HCT116 (cell line): Measurements from ENCODE around the gene NCR1. TPM values are rescaled to one million over a fixed set of nuclear protein-coding genes. Genes with fewer than 3 reads are reported as not detected.
"Not testable (repeated sequence)": the region's sequence is repeated elsewhere in the genome, so short reads cannot be mapped to it uniquely, and the experiment has no call there.

Source experiments
- ATAC-seq: fragments of 200-7000 bp; cut with Tn5 transposase; 2 replicates; pipeline ENCODE4 v1.9.1; 2020; ENCODE audit warnings: mild to moderate bottlenecking, moderate library complexity
- BruUV-seq: library from RNA; stranded (reverse); fragments of 400-500 nt; replicated peaks from 2 replicates; lab custom pipeline; 2021; lab: Mats Ljungman, UMichigan
- CTCF ChIA-PET: fragments of 300-600 bp; sonication (Branson Sonifier 250); formaldehyde crosslinking; loops from one replicate; lab custom pipeline; 2021; ENCODE audit warnings: antibody characterized with exemption; lab: Charles Lee
- POLR2A ChIA-PET: fragments of 300-600, 350-600 bp; sonication (Branson Sonifier 250); formaldehyde crosslinking; loops from one replicate; lab custom pipeline; 2021; ENCODE audit warnings: antibody characterized with exemption; lab: Charles Lee
- RAD21 ChIA-PET, 2 experiments: fragments of 300-600 bp; sonication (Branson Sonifier 250); formaldehyde crosslinking; loops; one replicate each; lab custom pipeline; 2023; ENCODE audit warnings: low total read pairs in 2 of 2; ENCODE audit not compliant: uncharacterized antibody in 2 of 2, unreplicated experiment in 2 of 2, low non-redundant PET in 1 of 2; lab: Charles Lee
- DNase-seq: peaks from one replicate; pipeline ENCODE4 v3.0.0-alpha.2; 2010; ENCODE audit warnings: low read depth, low spot score
- H2AFZ ChIP-seq: fragments of 200-600 bp; shearing (Covaris generic), sonication (generic); 2 replicates; pipeline ENCODE4 v1.6.1; 2017; ENCODE audit warnings: low read depth, mixed run types, mixed read lengths, antibody characterized with exemption, low read length; ENCODE audit not compliant: poor library complexity, severe bottlenecking
- H3K27ac ChIP-seq: 2 replicates; pipeline ENCODE4 v1.5.1; 2012; ENCODE audit warnings: low read depth, low read length
- H3K27me3 ChIP-seq: fragments of 200-600 bp; sonication (generic); 2 replicates; pipeline ENCODE4 v1.6.1; 2016; ENCODE audit warnings: mixed run types, low read length, mixed read lengths; ENCODE audit not compliant: insufficient read depth
- H3K36me3 ChIP-seq, 2 experiments: fragments of 200-500 bp in 1 of 2; fragments of 200-600 bp in 1 of 2; sonication (Bioruptor generic) in 1 of 2; sonication (generic) in 1 of 2; 2 replicates each; pipeline versions ENCODE4 v1.5.1 to v1.6.1; 2014 to 2016; ENCODE audit warnings: low read length in 2 of 2, inconsistent platforms in 1 of 2, mixed read lengths in 1 of 2, mixed run types in 1 of 2; ENCODE audit not compliant: insufficient read depth in 2 of 2, control insufficient read depth in 1 of 2
- H3K4me1 ChIP-seq, 2 experiments: fragments of 200-600 bp in 1 of 2; sonication (generic) in 1 of 2; 2 replicates each; pipeline versions ENCODE4 v1.5.1 to v1.6.1; 2012 to 2017; ENCODE audit warnings: low read length in 2 of 2, inconsistent platforms in 1 of 2, mild to moderate bottlenecking in 1 of 2, mixed read lengths in 1 of 2, mixed run types in 1 of 2, moderate library complexity in 1 of 2; ENCODE audit not compliant: insufficient read depth in 2 of 2, control insufficient read depth in 1 of 2
- H3K4me2 ChIP-seq: fragments of 200-600 bp; sonication (generic); 2 replicates; pipeline ENCODE4 v1.6.1; 2017; ENCODE audit warnings: mixed run types, low read length, mixed read lengths
- H3K4me3 ChIP-seq, 2 experiments: fragments of 200-600 bp in 1 of 2; sonication (generic) in 1 of 2; replicated peaks in 1 of 2; 2 replicates each; pipeline ENCODE4 v1.5.1; 2011 to 2016; ENCODE audit warnings: low read length in 2 of 2, control low read depth in 1 of 2, low read depth in 1 of 2, mild to moderate bottlenecking in 1 of 2, mixed read lengths in 1 of 2, mixed run types in 1 of 2
- H3K79me2 ChIP-seq: fragments of 200-600 bp; sonication (generic); 2 replicates; pipeline ENCODE4 v1.6.1; 2017; ENCODE audit warnings: mild to moderate bottlenecking, mixed run types, low read length, moderate library complexity, mixed read lengths; ENCODE audit not compliant: insufficient read depth
- H3K9ac ChIP-seq: fragments of 200-600 bp; sonication (generic); 2 replicates; pipeline ENCODE4 v1.6.1; 2016; ENCODE audit warnings: low read length, mixed read lengths
- H3K9me2 ChIP-seq: fragments of 200-600 bp; sonication (generic), shearing (Covaris generic); 2 replicates; pipeline ENCODE4 v1.6.1; 2017; ENCODE audit warnings: mixed run types, mild to moderate bottlenecking, moderate library complexity; ENCODE audit not compliant: insufficient read depth
- H3K9me3 ChIP-seq, 2 experiments: fragments of 200-500 bp in 1 of 2; fragments of 200-600 bp in 1 of 2; sonication (Bioruptor generic) in 1 of 2; sonication (generic) in 1 of 2; 2 replicates each; pipeline ENCODE4 v1.6.1; 2014 to 2017; ENCODE audit warnings: low read length in 2 of 2, mixed read lengths in 2 of 2, inconsistent platforms in 1 of 2, low read depth in 1 of 2, mild to moderate bottlenecking in 1 of 2, mixed run types in 1 of 2, moderate library complexity in 1 of 2; ENCODE audit not compliant: control insufficient read depth in 1 of 2, insufficient read depth in 1 of 2
- H4K20me1 ChIP-seq: fragments of 200-600 bp; sonication (generic), shearing (Covaris generic); 2 replicates; pipeline ENCODE4 v1.6.1; 2017; ENCODE audit warnings: mixed run types, mild to moderate bottlenecking, moderate library complexity; ENCODE audit not compliant: insufficient read depth
- CTCF ChIP-seq, 3 experiments: fragments of 200-600 bp in 1 of 3; sonication (generic) in 1 of 3; IDR thresholded peaks in 2 of 3; conservative IDR thresholded peaks in 1 of 3; 2 replicates each; pipeline ENCODE4 v1.5.1; 2012 to 2017; ENCODE audit warnings: low read depth in 2 of 3, low read length in 2 of 3, antibody characterized with exemption in 1 of 3, borderline replicate concordance in 1 of 3, control low read depth in 1 of 3, mild to moderate bottlenecking in 1 of 3, mixed read lengths in 1 of 3, mixed run types in 1 of 3, moderate library complexity in 1 of 3; ENCODE audit not compliant: insufficient read depth in 1 of 3
- EGR1 ChIP-seq: IDR thresholded peaks from 2 replicates; pipeline ENCODE4 v1.6.1; 2012; ENCODE audit warnings: low read depth
- ELF1 ChIP-seq: IDR thresholded peaks from 2 replicates; pipeline ENCODE4 v1.6.1; 2012; ENCODE audit warnings: low read depth, borderline replicate concordance
- FOSL1 ChIP-seq: IDR thresholded peaks from 2 replicates; pipeline ENCODE4 v1.6.1; 2012; ENCODE audit warnings: low read depth
- POLR2A ChIP-seq: IDR thresholded peaks from 2 replicates; pipeline ENCODE4 v1.7.0; 2011; ENCODE audit warnings: borderline replicate concordance; ENCODE audit not compliant: insufficient read depth, insufficient read length; ENCODE audit errors: extremely low read depth
- RAD21 ChIP-seq: IDR thresholded peaks from 2 replicates; pipeline ENCODE4 v1.6.1; 2012; ENCODE audit warnings: low read depth, mild to moderate bottlenecking
- YY1 ChIP-seq: IDR thresholded peaks from 2 replicates; pipeline ENCODE4 v1.6.1; 2011; ENCODE audit warnings: low read length, low read depth, moderate library complexity, mild to moderate bottlenecking; ENCODE audit not compliant: insufficient replicate concordance; ENCODE audit errors: extremely low read depth
- intact Hi-C: fragments of 100-400 bp; cut with micrococcal nuclease; formaldehyde crosslinking; loops from 2 replicates; pipeline ENCODE4 v1.10.0; 2022
- total RNA-seq: library from RNA; stranded (reverse); gene quantifications from one replicate; pipeline ENCODE4 v1.2.1, GENCODE V29; 2021; ENCODE audit not compliant: unreplicated experiment
- TF ChIP-seq, protein P1 (sequence below): IDR thresholded peaks from 2 replicates; pipeline ENCODE4 v1.6.1; 2012
- TF ChIP-seq, protein P2 (sequence below): IDR thresholded peaks from 2 replicates; pipeline ENCODE4 v1.6.1; 2011; ENCODE audit warnings: mild to moderate bottlenecking, low read length, moderate library complexity; ENCODE audit not compliant: insufficient replicate concordance; ENCODE audit errors: extremely low read depth

NCR1 gene
- total RNA-seq, 1 experiment from 2014 or later, result not detected

DNA sequence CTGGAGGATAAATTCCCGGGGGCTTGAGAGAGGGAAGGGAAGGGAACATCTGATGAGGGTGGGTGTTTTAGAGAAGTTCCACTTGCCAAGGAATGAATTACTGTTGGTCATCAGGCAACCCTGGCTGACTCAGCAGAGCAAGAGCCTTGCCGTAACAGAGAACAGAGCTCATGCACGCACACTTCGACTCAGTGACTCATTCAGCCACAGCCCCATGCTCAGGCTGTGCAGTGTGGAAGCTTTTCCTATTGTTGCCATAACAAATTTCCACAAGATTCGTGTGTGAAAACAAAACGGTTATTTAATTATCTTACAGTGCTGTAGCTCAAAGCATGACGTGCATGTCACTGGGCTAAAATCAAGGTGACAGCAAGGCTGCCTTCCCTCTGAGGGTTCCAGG lies 46.5 kb upstream of the NCR1 start:
- H3K9me2 ChIP-seq, DNase-seq, H3K4me3 ChIP-seq, H3K4me2 ChIP-seq, H3K36me3 ChIP-seq, RAD21 ChIA-PET, H4K20me1 ChIP-seq, H2AFZ ChIP-seq, H3K79me2 ChIP-seq, H3K9ac ChIP-seq, BruUV-seq, H3K4me1 ChIP-seq, ATAC-seq, CTCF ChIA-PET, POLR2A ChIA-PET, H3K27ac ChIP-seq, H3K9me3 ChIP-seq: not testable (repeated sequence)
- intact Hi-C loops, result loop anchor here (10.0 kb wide), 1 partner anchor 85 kb away; no protein-coding TSS in a partner anchor
- peaks cover 11% of the 10 kb centered on the region for H3K27me3 ChIP-seq

GRCh38 chr19:54863459-54863858 lies 42.5 kb upstream of the NCR1 start:
- RAD21 ChIA-PET, H3K79me2 ChIP-seq, H3K9me2 ChIP-seq, H3K36me3 ChIP-seq, H3K9ac ChIP-seq, H4K20me1 ChIP-seq, H3K4me2 ChIP-seq, H3K4me1 ChIP-seq, BruUV-seq, H3K4me3 ChIP-seq, CTCF ChIA-PET, ATAC-seq, H3K9me3 ChIP-seq, H2AFZ ChIP-seq, H3K27ac ChIP-seq, POLR2A ChIA-PET, intact Hi-C loops, DNase-seq: not testable (repeated sequence)
- H3K27me3 ChIP-seq, result peaks cover 11% of the 10 kb centered on the region

DNA sequence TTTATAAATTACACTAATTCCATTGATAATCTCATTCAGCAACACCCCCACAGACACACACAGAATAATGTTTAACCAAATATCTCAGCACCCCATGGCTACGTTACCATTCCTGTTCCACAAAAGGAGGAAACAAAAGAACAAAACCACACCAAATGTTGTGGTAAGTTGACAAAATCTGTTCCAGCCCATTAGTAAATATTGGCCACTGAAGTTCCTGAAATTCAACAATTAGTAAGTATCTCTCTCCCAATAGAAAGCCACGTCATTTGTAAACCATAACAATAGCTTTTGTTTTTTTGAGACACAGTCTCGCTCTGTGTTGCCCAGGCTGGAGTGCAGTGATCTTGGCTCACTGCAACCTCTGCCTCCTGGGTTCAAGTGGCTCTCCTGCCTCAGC lies 34.3 kb upstream of the NCR1 start:
- Histone ChIP-seq H3K4me1 (no peaks in the 10 kb centered on the region), H3K36me3 (no peaks in the 10 kb centered on the region), H3K79me2 (no peaks in the 10 kb centered on the region), H3K9me3 (no peaks in the 10 kb centered on the region), H3K27me3 (peaks cover 4% of the 10 kb centered on the region; the same call in 1 of the 2 replicates), H3K27ac (no peak overlapping the region), H3K4me3 (no peak overlapping the region), H4K20me1 (no peaks in the 10 kb centered on the region), H2AFZ (no peak overlapping the region), H3K9ac (no peak overlapping the region), H3K9me2 (no peaks in the 10 kb centered on the region), H3K4me2 (no peak overlapping the region)
- BruUV-seq, result no TSS peak
- POLR2A ChIA-PET, result no interaction called here
- ATAC-seq (no peak), DNase-seq (no peak)
- intact Hi-C loops, result no loop called here
- CTCF ChIA-PET, result no interaction called here
- RAD21 ChIA-PET, result no interaction called here
- no peak for TF ChIP-seq CTCF (IDR thresholded peaks at IDR 0.05 in 2 of 3, conservative IDR thresholded peaks at IDR 0.05 in 1 of 3; ENCODE audit: borderline replicate concordance in 1 of 3, insufficient read depth in 1 of 3, low read depth in 2 of 3, low read length in 2 of 3)
- no peak for TF ChIP-seq EGR1
- no peak for TF ChIP-seq FOSL1
- TF ChIP-seq, protein P1, sequence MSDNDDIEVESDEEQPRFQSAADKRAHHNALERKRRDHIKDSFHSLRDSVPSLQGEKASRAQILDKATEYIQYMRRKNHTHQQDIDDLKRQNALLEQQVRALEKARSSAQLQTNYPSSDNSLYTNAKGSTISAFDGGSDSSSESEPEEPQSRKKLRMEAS, result no peak
- TF ChIP-seq RAD21, result no peak
- TF ChIP-seq, protein P2, sequence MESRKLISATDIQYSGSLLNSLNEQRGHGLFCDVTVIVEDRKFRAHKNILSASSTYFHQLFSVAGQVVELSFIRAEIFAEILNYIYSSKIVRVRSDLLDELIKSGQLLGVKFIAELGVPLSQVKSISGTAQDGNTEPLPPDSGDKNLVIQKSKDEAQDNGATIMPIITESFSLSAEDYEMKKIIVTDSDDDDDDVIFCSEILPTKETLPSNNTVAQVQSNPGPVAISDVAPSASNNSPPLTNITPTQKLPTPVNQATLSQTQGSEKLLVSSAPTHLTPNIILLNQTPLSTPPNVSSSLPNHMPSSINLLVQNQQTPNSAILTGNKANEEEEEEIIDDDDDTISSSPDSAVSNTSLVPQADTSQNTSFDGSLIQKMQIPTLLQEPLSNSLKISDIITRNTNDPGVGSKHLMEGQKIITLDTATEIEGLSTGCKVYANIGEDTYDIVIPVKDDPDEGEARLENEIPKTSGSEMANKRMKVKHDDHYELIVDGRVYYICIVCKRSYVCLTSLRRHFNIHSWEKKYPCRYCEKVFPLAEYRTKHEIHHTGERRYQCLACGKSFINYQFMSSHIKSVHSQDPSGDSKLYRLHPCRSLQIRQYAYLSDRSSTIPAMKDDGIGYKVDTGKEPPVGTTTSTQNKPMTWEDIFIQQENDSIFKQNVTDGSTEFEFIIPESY, result no peak
- TF ChIP-seq ELF1, result no peak
- no peak for TF ChIP-seq YY1
- TF ChIP-seq POLR2A, result no peak
